Breast epithelium (tissue), 3 donors: ENCODE measurements around the gene LYL1.

Source experiments
- POLR2AphosphoS5 ChIP-seq, 3 donors: sonication (generic); formaldehyde crosslinking; IDR thresholded peaks; one replicate each; pipeline ENCODE4 v1.6.1; 2017; ENCODE audit warnings: antibody characterized with exemption in 3 of 3
- TF ChIP-seq, protein P1 (sequence below), 3 donors: fragments of 450-650 bp; IDR thresholded peaks; one replicate each; pipeline ENCODE4 v1.5.1; 2016 to 2017; ENCODE audit warnings: antibody characterized with exemption in 3 of 3, mild to moderate bottlenecking in 3 of 3, moderate library complexity in 3 of 3

DNA sequence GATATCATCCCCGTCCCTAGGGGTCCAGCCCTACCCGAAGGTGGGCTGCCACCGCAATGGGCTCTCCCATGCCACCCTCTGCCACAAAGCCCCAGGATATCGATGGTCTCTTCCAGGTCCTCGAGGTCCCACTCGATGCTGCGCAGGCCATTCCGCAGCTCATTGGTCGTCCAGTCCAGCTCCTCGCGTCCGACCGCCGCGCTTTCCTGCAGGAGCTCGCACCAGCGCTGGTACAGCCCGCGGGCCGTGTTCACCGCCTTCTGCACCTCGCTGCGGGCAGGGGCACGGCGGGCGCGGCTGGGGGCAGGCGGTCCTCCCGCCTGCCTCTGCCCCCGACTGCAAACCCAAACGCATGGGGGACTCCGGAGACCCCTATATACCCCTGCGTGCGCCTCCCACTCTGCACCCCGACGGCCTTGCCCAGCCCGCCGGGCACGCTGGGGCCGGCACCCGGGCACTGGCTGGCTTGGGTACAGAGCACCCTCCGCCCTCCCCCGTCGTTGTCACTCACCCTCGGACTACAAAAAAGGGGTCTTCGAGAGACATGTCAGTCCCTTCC, 47.0 kb upstream of the LYL1 start:
- TF ChIP-seq, protein P1, sequence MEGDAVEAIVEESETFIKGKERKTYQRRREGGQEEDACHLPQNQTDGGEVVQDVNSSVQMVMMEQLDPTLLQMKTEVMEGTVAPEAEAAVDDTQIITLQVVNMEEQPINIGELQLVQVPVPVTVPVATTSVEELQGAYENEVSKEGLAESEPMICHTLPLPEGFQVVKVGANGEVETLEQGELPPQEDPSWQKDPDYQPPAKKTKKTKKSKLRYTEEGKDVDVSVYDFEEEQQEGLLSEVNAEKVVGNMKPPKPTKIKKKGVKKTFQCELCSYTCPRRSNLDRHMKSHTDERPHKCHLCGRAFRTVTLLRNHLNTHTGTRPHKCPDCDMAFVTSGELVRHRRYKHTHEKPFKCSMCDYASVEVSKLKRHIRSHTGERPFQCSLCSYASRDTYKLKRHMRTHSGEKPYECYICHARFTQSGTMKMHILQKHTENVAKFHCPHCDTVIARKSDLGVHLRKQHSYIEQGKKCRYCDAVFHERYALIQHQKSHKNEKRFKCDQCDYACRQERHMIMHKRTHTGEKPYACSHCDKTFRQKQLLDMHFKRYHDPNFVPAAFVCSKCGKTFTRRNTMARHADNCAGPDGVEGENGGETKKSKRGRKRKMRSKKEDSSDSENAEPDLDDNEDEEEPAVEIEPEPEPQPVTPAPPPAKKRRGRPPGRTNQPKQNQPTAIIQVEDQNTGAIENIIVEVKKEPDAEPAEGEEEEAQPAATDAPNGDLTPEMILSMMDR (IDR thresholded peaks at IDR 0.05) = no peak
- TF ChIP-seq POLR2AphosphoS5 (IDR thresholded peaks at IDR 0.05) = no peak
